ENCODE results near the gene GM2A. TPM values are rescaled to one million over a fixed set of nuclear protein-coding genes. Genes with fewer than 3 reads are reported as not detected.

GM2A gene
- total RNA-seq, 1 experiment from 2014 or later: 90.2 TPM

DNA sequence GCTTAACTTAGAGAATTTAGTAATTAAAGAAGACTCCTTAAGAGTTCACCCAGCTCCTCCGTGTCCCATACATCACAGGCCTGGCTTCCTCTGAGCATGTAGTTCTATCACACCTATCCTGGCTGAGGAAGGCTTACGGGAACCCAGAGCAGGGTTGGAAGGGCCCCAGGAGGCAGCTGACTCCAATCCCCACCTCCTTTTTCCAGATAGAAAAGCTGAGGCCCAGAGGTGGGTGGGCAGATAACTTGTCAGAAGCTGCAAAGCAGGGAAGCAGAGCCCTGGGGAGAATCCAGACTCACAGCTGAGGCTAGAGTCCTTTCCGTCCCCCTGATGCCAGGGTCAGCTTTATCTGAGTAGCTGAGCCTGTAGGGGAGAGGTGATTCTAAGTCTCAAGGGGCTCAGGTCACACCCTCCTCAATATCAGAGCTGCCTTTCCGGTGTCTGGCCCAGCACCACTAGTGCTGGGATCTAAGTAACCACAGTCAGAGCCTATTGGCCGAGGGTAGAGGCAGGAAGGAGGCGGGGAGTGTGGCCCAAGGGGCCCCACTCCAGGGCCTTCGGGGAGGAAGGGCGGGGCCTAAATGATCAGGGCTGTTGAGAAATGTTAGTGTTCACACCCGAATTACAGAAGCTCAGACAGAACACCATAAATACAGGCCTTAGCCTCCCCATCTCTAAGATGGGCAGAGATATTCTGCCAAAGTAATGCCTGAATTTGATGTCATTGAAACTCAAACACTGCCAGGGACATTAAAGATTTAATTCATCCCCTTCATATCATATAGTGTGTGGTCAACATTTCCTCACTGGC is 39.0 kb upstream of the GM2A start:
- Histone ChIP-seq H3K79me2 (ENCODE audit: low read length) (no peaks in the 10 kb centered on the region), H4K20me1 (ENCODE audit: low read length) (no peaks in the 10 kb centered on the region), H3K9ac (ENCODE audit: low read length) (no peak overlapping the region), H3K36me3 (ENCODE audit: low read depth, low read length) (no peaks in the 10 kb centered on the region), H3K9me3 (ENCODE audit: low read length) (no peaks in the 10 kb centered on the region), H3F3A (ENCODE audit: low read length, unreplicated experiment) (no peaks in the 10 kb centered on the region), H3K27me3 (ENCODE audit: low read length) (no peaks in the 10 kb centered on the region), H3K4me2 (ENCODE audit: low read length) (no peak overlapping the region), H2AFZ (ENCODE audit: low read length) (no peak overlapping the region), H3K4me3 (ENCODE audit: low read length) (no peak overlapping the region), H3K9me2 (replicated peaks; ENCODE audit: low read length) (no peaks in the 10 kb centered on the region), H3K4me1 (ENCODE audit: insufficient read depth, low read length) (peaks cover 37% of the 10 kb centered on the region), H3K27ac (ENCODE audit: low read length) (no peak overlapping the region)
- ATAC-seq (no peak; the same call in 1 of the 2 replicates), DNase-seq (no peak)
- ChIA-PET CTCF (no interaction called here), POLR2A (ENCODE audit: unreplicated experiment) (no interaction called here)
- BruUV-seq (replicated peaks): no TSS peak
- intact Hi-C loops (cut with micrococcal nuclease): no loop called here
- TF ChIP-seq EZH2phosphoT487 (IDR thresholded peaks at IDR 0.05; ENCODE audit: borderline replicate concordance, low read length): no peak
- TF ChIP-seq CTCF (conservative IDR thresholded peaks at IDR 0.05; ENCODE audit: low read depth, low read length): no peak
- TF ChIP-seq EZH2 (IDR thresholded peaks at IDR 0.05; ENCODE audit: low read length, unreplicated experiment): no peak

DNA sequence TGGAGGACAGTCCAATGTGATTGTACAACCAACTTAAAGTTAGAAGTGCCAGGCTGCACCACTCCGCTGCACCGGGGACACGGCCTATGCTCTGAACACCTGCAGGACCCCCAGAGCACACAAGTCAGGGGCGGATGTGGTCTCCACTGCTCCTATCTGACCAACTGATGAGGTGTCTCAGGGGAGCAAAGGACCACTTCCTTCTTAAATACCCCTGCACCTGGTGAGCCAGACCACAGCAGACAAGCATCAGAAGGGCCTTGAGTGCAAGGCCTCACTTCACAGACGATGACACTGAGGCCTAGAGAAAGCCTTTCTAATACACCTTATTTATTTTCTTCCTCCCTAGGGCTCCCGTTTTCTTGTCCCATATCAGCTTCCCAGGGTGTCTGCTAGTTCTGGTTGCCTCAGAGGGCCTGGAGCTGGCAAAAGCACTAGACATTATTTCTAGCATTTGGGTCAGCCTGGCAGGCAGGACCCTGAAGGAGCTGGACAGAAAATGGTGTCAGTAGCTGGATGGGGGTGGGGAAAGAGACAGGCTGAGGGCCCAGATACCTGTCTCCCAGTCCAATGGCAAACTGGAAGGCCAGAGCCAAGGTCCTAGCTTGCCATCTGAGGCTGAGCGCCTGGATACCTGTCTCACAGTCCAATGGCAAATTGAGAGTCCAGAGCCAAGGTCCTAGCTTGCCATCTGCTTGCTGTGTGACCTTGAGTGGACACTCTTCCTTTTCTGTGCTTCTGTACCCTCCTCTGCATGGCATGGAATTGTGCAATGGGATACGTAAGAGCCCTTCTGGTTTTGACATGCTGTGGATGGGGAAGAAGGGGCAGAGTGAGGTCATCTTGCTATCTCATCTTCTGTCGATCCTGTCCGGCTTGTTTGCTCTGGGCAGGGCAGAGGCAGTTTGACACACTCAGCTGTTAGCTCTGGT is 38.1 kb upstream of the GM2A start:
- ATAC-seq (no peak), DNase-seq (no peak)
- intact Hi-C loops (cut with micrococcal nuclease): no loop called here
- H3F3A ChIP-seq (ENCODE audit: low read length, unreplicated experiment): no peaks in the 10 kb centered on the region
- no peaks in the 10 kb centered on the region for H3K27me3 ChIP-seq (ENCODE audit: low read length)
- no peak overlapping the region for H3K27ac ChIP-seq (ENCODE audit: low read length)
- H4K20me1 ChIP-seq (ENCODE audit: low read length): no peaks in the 10 kb centered on the region
- H3K4me2 ChIP-seq (ENCODE audit: low read length): no peak overlapping the region
- H2AFZ ChIP-seq (ENCODE audit: low read length): no peak overlapping the region
- H3K79me2 ChIP-seq (ENCODE audit: low read length): no peaks in the 10 kb centered on the region
- CTCF ChIA-PET: interaction anchor here (0.5 kb wide), 1 partner anchor 232 kb away, joined by 3 read pairs; the partner anchor contains the start of gene SLC36A1
- H3K9me2 ChIP-seq (replicated peaks; ENCODE audit: low read length): no peaks in the 10 kb centered on the region
- no peaks in the 10 kb centered on the region for H3K9me3 ChIP-seq (ENCODE audit: low read length)
- no peaks in the 10 kb centered on the region for H3K36me3 ChIP-seq (ENCODE audit: low read depth, low read length)
- peaks cover 37% of the 10 kb centered on the region for H3K4me1 ChIP-seq (ENCODE audit: insufficient read depth, low read length)
- BruUV-seq (replicated peaks): no TSS peak
- H3K9ac ChIP-seq (ENCODE audit: low read length): no peak overlapping the region
- POLR2A ChIA-PET (ENCODE audit: unreplicated experiment): no interaction called here
- no peak for TF ChIP-seq CTCF (conservative IDR thresholded peaks at IDR 0.05; ENCODE audit: low read depth, low read length)
- TF ChIP-seq EZH2phosphoT487 (IDR thresholded peaks at IDR 0.05; ENCODE audit: borderline replicate concordance, low read length): no peak
- no peak for TF ChIP-seq EZH2 (IDR thresholded peaks at IDR 0.05; ENCODE audit: low read length, unreplicated experiment)
- no peak overlapping the region for H3K4me3 ChIP-seq (ENCODE audit: low read length)
